SJCRH30 (cell line): ENCODE measurements around the gene ELK1. TPM values are rescaled to one million over a fixed set of nuclear protein-coding genes. Genes with fewer than 3 reads are reported as not detected.
"Not testable (repeated sequence)": the region's sequence is repeated elsewhere in the genome, so short reads cannot be mapped to it uniquely, and the experiment has no call there.

Experiments
- DNase-seq, 2 experiments: peaks; one replicate each; pipeline ENCODE4 v3.0.0-alpha.2; 2015 to 2020
- H3K27ac ChIP-seq: fragments of 250-450 bp; sonication (Bioruptor Pico); 2 replicates; pipeline ENCODE4 v1.5.1; 2020; ENCODE audit warnings: mild to moderate bottlenecking, moderate library complexity
- H3K27me3 ChIP-seq: fragments of 250-450 bp; sonication (Bioruptor Pico); 2 replicates; pipeline ENCODE4 v1.5.1; 2020; ENCODE audit warnings: mild to moderate bottlenecking, moderate library complexity
- H3K36me3 ChIP-seq: fragments of 250-450 bp; sonication (Bioruptor Pico); 2 replicates; pipeline ENCODE4 v1.5.1; 2020; ENCODE audit warnings: mild to moderate bottlenecking, moderate library complexity
- H3K4me1 ChIP-seq: fragments of 250-450 bp; sonication (Bioruptor Pico); 2 replicates; pipeline ENCODE4 v1.5.1; 2020; ENCODE audit warnings: mild to moderate bottlenecking, moderate library complexity
- H3K4me3 ChIP-seq: fragments of 250-450 bp; sonication (Bioruptor Pico); 2 replicates; pipeline ENCODE4 v1.5.1; 2020; ENCODE audit warnings: mild to moderate bottlenecking, moderate library complexity
- H3K9me3 ChIP-seq: fragments of 250-450 bp; sonication (Bioruptor Pico); replicated peaks from 2 replicates; pipeline ENCODE4 v1.5.1; 2020; ENCODE audit warnings: mild to moderate bottlenecking, moderate library complexity
- total RNA-seq: library from RNA; depleted of rRNA; stranded (reverse); fragments of >200 nt; shearing (Covaris generic); gene quantifications from 2 replicates; pipeline ENCODE4 v1.2.3, GENCODE V29; 2014

Gene ELK1
- total RNA-seq, 1 experiment from 2014 or later = 36.3 TPM

- Histone ChIP-seq H3K9me3 (no peaks in the 10 kb centered on the region), H3K27me3 (no peaks in the 10 kb centered on the region), H3K27ac (no peak overlapping the region), H3K4me1 (no peaks in the 10 kb centered on the region), H3K36me3 (no peaks in the 10 kb centered on the region), H3K4me3 (no peak overlapping the region)
- DNase-seq = no peak
Measured at GRCh38 chrX:47611926-47612325, 38.4 kb downstream of the ELK1 start.

- no peak overlapping the region for H3K27ac ChIP-seq
- H3K9me3 ChIP-seq = no peaks in the 10 kb centered on the region
- H3K4me3 ChIP-seq = no peak overlapping the region
- no peaks in the 10 kb centered on the region for H3K4me1 ChIP-seq
- no peaks in the 10 kb centered on the region for H3K27me3 ChIP-seq
- DNase-seq = no peak
- no peaks in the 10 kb centered on the region for H3K36me3 ChIP-seq
Measured at GRCh38 chrX:47611489-47611888, 38.9 kb downstream of the ELK1 start.

DNA sequence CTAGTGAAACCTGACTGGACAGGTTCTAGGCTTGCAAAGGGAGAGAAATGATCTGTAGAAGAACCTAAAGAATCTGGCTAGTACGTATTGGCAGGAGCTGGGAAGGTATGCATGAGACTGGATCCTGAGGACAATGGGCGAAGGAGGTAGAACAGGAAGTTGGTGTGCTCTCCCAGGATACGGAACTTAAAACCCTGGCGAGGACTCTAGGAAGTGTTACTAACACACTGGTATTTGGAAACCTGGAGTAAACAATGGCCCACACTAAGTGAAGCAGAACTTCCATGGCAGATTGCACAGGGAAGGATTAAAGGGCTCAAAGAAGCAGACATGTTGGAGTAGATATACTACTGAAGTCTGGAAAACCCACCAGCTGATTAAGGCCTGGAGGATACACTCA is 39.9 kb downstream of the ELK1 start:
- no peaks in the 10 kb centered on the region for H3K36me3 ChIP-seq
- no peak overlapping the region for H3K4me3 ChIP-seq
- no peaks in the 10 kb centered on the region for H3K27me3 ChIP-seq
- no peaks in the 10 kb centered on the region for H3K4me1 ChIP-seq
- no peaks in the 10 kb centered on the region for H3K9me3 ChIP-seq
- no peak overlapping the region for H3K27ac ChIP-seq
- DNase-seq = no peak

GRCh38 chrX:47608130-47608810 is 42.1 kb downstream of the ELK1 start:
- Histone ChIP-seq H3K27ac (no peak overlapping the region), H3K9me3 (no peaks in the 10 kb centered on the region)
- DNase-seq = no peak

GRCh38 chrX:47607091-47607490 is 43.3 kb downstream of the ELK1 start:
- no peaks in the 10 kb centered on the region for H3K4me1 ChIP-seq
- H3K9me3 ChIP-seq = no peaks in the 10 kb centered on the region
- no peak for DNase-seq
- no peaks in the 10 kb centered on the region for H3K36me3 ChIP-seq
- no peak overlapping the region for H3K4me3 ChIP-seq
- H3K27me3 ChIP-seq = no peaks in the 10 kb centered on the region
- no peak overlapping the region for H3K27ac ChIP-seq

More at GRCh38 chrX:47608130-47608810, 42.1 kb downstream of the ELK1 start:
- Histone ChIP-seq H3K4me3 (no peak overlapping the region), H3K36me3 (no peaks in the 10 kb centered on the region), H3K27me3 (no peaks in the 10 kb centered on the region), H3K4me1 (no peaks in the 10 kb centered on the region)

DNA sequence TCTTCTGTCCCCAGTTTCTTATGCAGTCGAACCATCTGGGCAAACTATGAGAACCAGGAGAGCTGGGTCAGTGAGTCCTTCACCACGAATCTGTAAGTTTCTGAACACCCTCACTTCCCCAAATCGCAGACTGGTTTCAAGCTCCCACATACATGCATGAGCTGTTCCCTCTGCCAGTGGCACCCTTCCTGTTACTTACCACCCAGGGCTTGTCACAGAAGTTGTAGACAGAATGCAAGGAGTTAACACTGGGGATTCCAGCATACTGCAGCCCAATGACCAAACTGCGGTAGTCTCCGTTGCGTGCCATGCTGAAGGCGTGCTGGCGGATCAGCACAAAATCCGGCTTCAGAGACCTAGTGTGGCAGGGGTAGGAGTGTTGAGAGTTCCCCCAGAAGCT is 45.3 kb downstream of the ELK1 start:
- Histone ChIP-seq H3K27ac (no peak overlapping the region), H3K27me3 (no peaks in the 10 kb centered on the region), H3K9me3 (no peaks in the 10 kb centered on the region), H3K4me1 (no peaks in the 10 kb centered on the region), H3K4me3 (no peak overlapping the region), H3K36me3 (no peaks in the 10 kb centered on the region)
- no peak for DNase-seq

- not testable (repeated sequence) for H3K27ac ChIP-seq, H3K36me3 ChIP-seq, H3K4me1 ChIP-seq, H3K4me3 ChIP-seq, DNase-seq, H3K9me3 ChIP-seq, H3K27me3 ChIP-seq
Measured at GRCh38 chrX:47603125-47603524, 47.2 kb downstream of the ELK1 start.

DNA sequence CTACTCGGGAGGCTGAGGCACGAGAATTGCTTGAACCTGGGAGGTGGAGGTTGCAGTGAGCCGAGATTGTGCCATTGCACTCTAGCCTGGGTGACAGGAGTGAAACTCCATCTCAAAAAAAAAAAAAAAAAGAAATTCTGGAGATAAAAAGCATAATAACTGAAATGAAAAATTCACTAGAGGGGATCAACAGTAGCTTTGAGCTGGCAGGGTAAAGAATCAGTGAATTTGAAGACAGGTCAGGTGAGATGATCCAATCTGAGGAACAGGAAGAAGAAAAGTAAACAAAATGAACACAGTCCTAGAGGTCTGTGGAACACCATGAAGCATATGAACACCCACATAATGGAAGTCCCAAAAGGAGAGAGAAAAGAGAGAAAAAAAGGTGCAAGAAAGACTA is 53.1 kb downstream of the ELK1 start:
- no peaks in the 10 kb centered on the region for H3K9me3 ChIP-seq
- H3K4me1 ChIP-seq = no peaks in the 10 kb centered on the region
- H3K27ac ChIP-seq = no peak overlapping the region
- no peak for DNase-seq
- no peaks in the 10 kb centered on the region for H3K27me3 ChIP-seq
- no peak overlapping the region for H3K4me3 ChIP-seq
- no peaks in the 10 kb centered on the region for H3K36me3 ChIP-seq

DNA sequence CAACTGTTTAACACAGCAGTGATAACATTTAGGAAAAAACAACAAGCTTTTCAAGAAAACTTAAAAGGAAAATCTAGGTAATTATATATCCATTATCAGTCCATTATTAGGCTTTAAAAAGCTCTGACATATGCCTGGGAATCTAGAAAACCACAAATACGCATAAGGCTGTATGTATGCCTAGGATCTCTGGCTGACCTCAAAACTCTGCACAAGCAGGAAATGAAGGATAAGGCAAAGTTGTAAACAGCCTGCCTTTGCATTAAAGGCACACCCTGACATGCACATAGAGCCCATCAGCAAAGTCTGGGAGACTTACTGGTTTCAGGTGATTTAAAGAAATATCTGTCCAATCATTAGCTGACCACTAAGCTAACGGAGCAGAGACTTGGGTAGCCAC is 54.1 kb downstream of the ELK1 start:
- H3K4me1 ChIP-seq = no peaks in the 10 kb centered on the region
- DNase-seq = no peak

DNA sequence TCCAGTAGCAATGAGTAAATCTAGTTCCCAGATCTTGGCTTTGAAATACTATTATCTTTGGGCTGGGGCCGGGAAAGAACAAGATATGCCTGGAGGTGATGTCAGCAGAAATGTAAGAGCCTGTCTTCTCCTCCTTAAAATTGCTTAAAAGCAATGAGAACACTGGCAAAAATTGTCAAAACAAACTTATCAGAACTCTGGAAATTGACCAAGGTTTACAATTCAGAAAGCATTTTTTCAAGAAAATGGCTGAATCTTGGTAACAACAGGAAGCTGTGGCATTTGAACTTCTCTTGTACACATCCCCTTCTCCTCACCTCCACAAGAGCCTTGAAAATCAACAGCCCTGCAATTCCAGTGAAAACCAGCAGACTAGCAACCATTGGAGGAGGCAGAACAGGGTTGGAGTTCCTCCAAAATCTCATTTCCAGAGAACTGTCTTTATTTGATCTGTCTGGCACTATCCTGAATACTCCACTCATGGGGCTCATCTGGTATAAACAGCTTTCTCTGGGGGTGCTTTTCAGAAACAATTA is 54.6 kb downstream of the ELK1 start:
- no peaks in the 10 kb centered on the region for H3K4me1 ChIP-seq
- no peak overlapping the region for H3K4me3 ChIP-seq
- no peaks in the 10 kb centered on the region for H3K9me3 ChIP-seq
- DNase-seq = no peak
- H3K27me3 ChIP-seq = no peaks in the 10 kb centered on the region
- H3K36me3 ChIP-seq = no peaks in the 10 kb centered on the region
- no peak overlapping the region for H3K27ac ChIP-seq

More for the DNA sequence above, 54.1 kb downstream of the ELK1 start:
- H3K4me3 ChIP-seq = no peak overlapping the region
- H3K27ac ChIP-seq = no peak overlapping the region
- H3K9me3 ChIP-seq = no peaks in the 10 kb centered on the region
- no peaks in the 10 kb centered on the region for H3K27me3 ChIP-seq
- H3K36me3 ChIP-seq = no peaks in the 10 kb centered on the region

- H3K27ac ChIP-seq = no peak overlapping the region
Measured at GRCh38 chrX:47593522-47593921, 56.8 kb downstream of the ELK1 start.

GRCh38 chrX:47590984-47591383 is 59.4 kb downstream of the ELK1 start:
- Histone ChIP-seq H3K9me3 (no peaks in the 10 kb centered on the region), H3K4me1 (no peaks in the 10 kb centered on the region), H3K27ac (no peak overlapping the region), H3K36me3 (no peaks in the 10 kb centered on the region), H3K27me3 (no peaks in the 10 kb centered on the region), H3K4me3 (no peak overlapping the region)
- DNase-seq = no peak

More at GRCh38 chrX:47593522-47593921, 56.8 kb downstream of the ELK1 start:
- Histone ChIP-seq H3K4me3 (no peak overlapping the region), H3K27me3 (no peaks in the 10 kb centered on the region), H3K4me1 (no peaks in the 10 kb centered on the region), H3K9me3 (no peaks in the 10 kb centered on the region), H3K36me3 (no peaks in the 10 kb centered on the region)
- no peak for DNase-seq

- H3K36me3 ChIP-seq = no peaks in the 10 kb centered on the region
- DNase-seq = no peak
- H3K27ac ChIP-seq = no peak overlapping the region
- H3K9me3 ChIP-seq = no peaks in the 10 kb centered on the region
- no peaks in the 10 kb centered on the region for H3K27me3 ChIP-seq
- no peaks in the 10 kb centered on the region for H3K4me1 ChIP-seq
- no peak overlapping the region for H3K4me3 ChIP-seq
Measured at GRCh38 chrX:47587906-47588735, 62.2 kb downstream of the ELK1 start.

DNA sequence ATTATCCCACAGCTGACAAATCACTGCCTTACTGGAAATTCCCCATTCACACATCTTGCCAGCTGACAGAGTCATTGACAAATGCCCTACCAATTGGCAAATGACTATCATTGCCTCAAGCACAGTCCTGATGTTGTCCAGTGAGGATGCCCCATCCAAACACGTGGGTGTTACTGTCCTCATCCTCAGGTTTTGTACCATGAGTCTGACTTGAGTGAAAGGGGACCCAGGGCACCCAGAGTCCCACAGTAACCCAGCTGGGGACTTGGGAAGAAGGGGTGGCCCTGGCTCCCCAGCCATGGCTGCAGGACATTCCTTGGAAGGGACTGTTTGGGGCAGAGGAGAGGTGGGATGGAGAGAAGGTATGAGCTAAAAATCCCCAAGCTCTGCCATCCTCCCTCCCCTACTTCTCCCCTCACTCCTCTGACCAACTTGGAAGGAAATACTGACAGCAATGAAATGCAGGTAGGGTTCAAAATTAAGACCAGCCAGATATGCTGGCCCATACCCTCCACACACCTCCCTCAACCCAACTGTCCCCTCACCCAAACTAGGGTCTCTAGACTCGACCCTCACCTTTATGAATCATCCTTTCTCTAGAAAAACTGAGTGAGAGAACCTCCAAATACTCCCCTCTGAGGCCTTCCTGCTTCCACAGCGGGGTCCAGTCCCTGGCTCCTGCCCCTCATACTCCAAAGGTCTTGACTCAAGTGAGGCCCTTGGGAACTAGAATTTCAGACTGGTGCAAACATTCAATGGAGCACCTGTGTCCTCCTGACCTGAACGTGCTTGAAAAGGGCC is 63.1 kb downstream of the ELK1 start:
- no peak for DNase-seq
- Histone ChIP-seq H3K36me3 (no peaks in the 10 kb centered on the region), H3K4me1 (no peaks in the 10 kb centered on the region)

More for the DNA sequence above, 63.1 kb downstream of the ELK1 start:
- Histone ChIP-seq H3K27ac (no peak overlapping the region), H3K4me3 (no peak overlapping the region), H3K9me3 (no peaks in the 10 kb centered on the region), H3K27me3 (no peaks in the 10 kb centered on the region)
